WI38 (cell line): ENCODE measurements around the gene ATXN2.

Source experiments
- H3K4me3 ChIP-seq: 2 replicates; pipeline ENCODE4 v1.5.1; 2011; ENCODE audit warnings: low read depth, mild to moderate bottlenecking, control low read depth, low read length
- CTCF ChIP-seq: IDR thresholded peaks from 2 replicates; pipeline ENCODE4 v1.5.1; 2012; ENCODE audit warnings: low read depth, mild to moderate bottlenecking, control low read depth, low read length

The ATXN2 gene

GRCh38 chr12:111441107-111441928 lies 157.8 kb downstream of the ATXN2 start:
- TF ChIP-seq CTCF: no peak
- no peak overlapping the region for H3K4me3 ChIP-seq

- no peak for TF ChIP-seq CTCF
- H3K4me3 ChIP-seq: no peak overlapping the region
These were observed 158.5 kb downstream of the ATXN2 start for GRCh38 chr12:111440631-111441030.

GRCh38 chr12:111440152-111440551 lies 159.0 kb downstream of the ATXN2 start:
- H3K4me3 ChIP-seq: no peak overlapping the region
- no peak for TF ChIP-seq CTCF

GRCh38 chr12:111439657-111440151 lies 159.4 kb downstream of the ATXN2 start:
- no peak overlapping the region for H3K4me3 ChIP-seq
- no peak for TF ChIP-seq CTCF

GRCh38 chr12:111438481-111438880 lies 160.6 kb downstream of the ATXN2 start:
- TF ChIP-seq CTCF: no peak
- H3K4me3 ChIP-seq: no peak overlapping the region

- no peak overlapping the region for H3K4me3 ChIP-seq
- TF ChIP-seq CTCF: no peak
These were observed 161.2 kb downstream of the ATXN2 start for GRCh38 chr12:111437816-111438454.

- TF ChIP-seq CTCF: no peak
These were observed 162.3 kb downstream of the ATXN2 start for GRCh38 chr12:111436811-111437210.

More at GRCh38 chr12:111436811-111437210, 162.3 kb downstream of the ATXN2 start:
- H3K4me3 ChIP-seq: no peak overlapping the region
